Keratinocyte (primary cell): Measurements from ENCODE around the gene TECPR1. TPM values are rescaled to one million over a fixed set of nuclear protein-coding genes. Genes with fewer than 3 reads are reported as not detected.

ENCODE experiments used
- DNase-seq: peaks from one replicate; pipeline ENCODE4 v3.0.0-alpha.2; 2011; ENCODE audit warnings: low read depth, missing footprints, low spot score
- FAIRE-seq: peaks from 2 replicates; lab custom pipeline; 2011; peaks lifted over from hg19 to GRCh38; lab: Jason Lieb, UNC
- H2AFZ ChIP-seq: 2 replicates; pipeline ENCODE4 v1.6.0; 2012; ENCODE audit warnings: low read length, control low read depth, inconsistent platforms; ENCODE audit not compliant: control insufficient read depth
- H3K27ac ChIP-seq: 2 replicates; pipeline ENCODE4 v1.5.1; 2011; ENCODE audit warnings: low read length; ENCODE audit not compliant: control insufficient read depth, insufficient read depth
- H3K27me3 ChIP-seq: 3 replicates; pipeline ENCODE4 v1.6.0; 2011; ENCODE audit warnings: low read length; ENCODE audit not compliant: control insufficient read depth, insufficient read depth; ENCODE audit errors: extremely low read depth
- H3K36me3 ChIP-seq, 2 experiments: 2 replicates in 1 of 2; 3 replicates in 1 of 2; pipeline ENCODE4 v1.5.1; 2011; ENCODE audit warnings: low read length in 2 of 2, mild to moderate bottlenecking in 1 of 2; ENCODE audit not compliant: control insufficient read depth in 2 of 2, insufficient read depth in 2 of 2; ENCODE audit errors: extremely low read depth in 1 of 2
- H3K4me1 ChIP-seq: 3 replicates; pipeline ENCODE4 v1.5.1; 2011; ENCODE audit warnings: low read length; ENCODE audit not compliant: control insufficient read depth, insufficient read depth; ENCODE audit errors: extremely low read depth
- H3K4me2 ChIP-seq: 3 replicates; pipeline ENCODE4 v1.6.0; 2011; ENCODE audit warnings: low read depth, low read length; ENCODE audit not compliant: control insufficient read depth, insufficient read depth; ENCODE audit errors: extremely low read depth
- H3K4me3 ChIP-seq, 3 experiments: fragments of 200-600 bp in 1 of 3; sonication (generic) in 1 of 3; 2 replicates in 2 of 3; 3 replicates in 1 of 3; pipeline ENCODE4 v1.5.1; 2011 to 2016; ENCODE audit warnings: low read length in 3 of 3, mild to moderate bottlenecking in 3 of 3, control low read depth in 2 of 3, inconsistent platforms in 1 of 3, low read depth in 1 of 3, mixed read lengths in 1 of 3, mixed run types in 1 of 3, moderate library complexity in 1 of 3; ENCODE audit not compliant: control insufficient read depth in 2 of 3, insufficient read depth in 2 of 3; ENCODE audit errors: extremely low read depth in 1 of 3
- H3K79me2 ChIP-seq: 2 replicates; pipeline ENCODE4 v1.6.0; 2012; ENCODE audit warnings: low read length; ENCODE audit not compliant: control insufficient read depth, insufficient read depth
- H3K9ac ChIP-seq: 3 replicates; pipeline ENCODE4 v1.6.0; 2011; ENCODE audit warnings: low read length; ENCODE audit not compliant: control insufficient read depth, insufficient read depth; ENCODE audit errors: extremely low read depth
- H3K9me1 ChIP-seq: 3 replicates; pipeline ENCODE4 v1.6.0; 2011; ENCODE audit warnings: low read length; ENCODE audit not compliant: control insufficient read depth, insufficient read depth; ENCODE audit errors: extremely low read depth
- H3K9me3 ChIP-seq: 2 replicates; pipeline ENCODE4 v1.5.1; 2012; ENCODE audit warnings: low read depth, low read length; ENCODE audit not compliant: control insufficient read depth
- H4K20me1 ChIP-seq: 3 replicates; pipeline ENCODE4 v1.6.0; 2011; ENCODE audit warnings: low read length; ENCODE audit not compliant: control insufficient read depth, insufficient read depth; ENCODE audit errors: extremely low read depth
- EZH2 ChIP-seq: IDR thresholded peaks from one replicate; pipeline ENCODE4 v1.6.1; 2012; ENCODE audit warnings: inconsistent platforms, mild to moderate bottlenecking, low read length, moderate library complexity
- dilution Hi-C: fragments of 300-500 bp; cut with MboI; formaldehyde crosslinking; loops from one replicate; pipeline ENCODE4 v1.7.0; 2020; ENCODE audit warnings: low sequenced_read_pairs; ENCODE audit not compliant: extremely low pct_ligation_motif_present
- polyA plus RNA-seq, 5 experiments: library from polyadenylated mRNA; depleted of rRNA in 3 of 5; stranded (reverse) in 3 of 5; stranded (forward) in 1 of 5; unstranded in 1 of 5; fragments of >200 nt; gene quantifications; 1 replicate in 1 of 5; 2 replicates in 3 of 5; 3 replicates in 1 of 5; pipeline versions ENCODE4 v1.2.1 to v1.2.3, GENCODE V29; 2011 to 2012; ENCODE audit warnings: missing spikeins in 2 of 5, low read depth in 1 of 5, low replicate concordance in 1 of 5
- TF ChIP-seq, protein P1 (sequence below), 3 experiments: IDR thresholded peaks in 1 of 3; conservative IDR thresholded peaks in 1 of 3; optimal IDR thresholded peaks in 1 of 3; 2 replicates in 2 of 3; 3 replicates in 1 of 3; pipeline versions ENCODE3 to v1.5.1; 2011; ENCODE audit warnings: low read length in 3 of 3, mild to moderate bottlenecking in 3 of 3, moderate library complexity in 2 of 3, control low read depth in 1 of 3, inconsistent platforms in 1 of 3; ENCODE audit not compliant: insufficient read depth in 2 of 3; ENCODE audit errors: extremely low read depth in 1 of 3

TECPR1 gene
- polyA plus RNA-seq, 1 donor (not counting 4 experiments of a cell fraction or from before 2014, with no cell fraction given): 2.4 TPM

DNA sequence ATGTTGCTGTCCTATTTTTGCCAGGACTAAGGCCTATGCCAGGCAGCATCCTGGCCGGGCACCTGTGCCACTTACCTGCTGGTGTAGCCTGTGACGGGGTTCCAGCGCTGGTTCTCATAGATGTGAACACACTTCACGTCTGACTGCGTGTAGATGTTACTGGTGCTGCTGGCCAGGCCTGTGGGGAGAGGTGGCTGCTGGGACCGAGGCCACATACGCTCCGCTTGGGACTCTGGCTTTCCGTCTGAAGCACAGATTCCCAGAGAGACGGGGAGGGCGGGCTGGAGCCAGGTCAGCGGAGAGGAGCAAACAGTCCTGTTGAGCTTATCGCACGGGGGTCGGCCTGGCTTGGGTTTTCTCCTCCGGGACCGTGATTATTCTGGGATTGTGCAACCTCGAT lies 24.1 kb downstream of the TECPR1 start:
- no peaks in the 10 kb centered on the region for H4K20me1 ChIP-seq
- H3K27me3 ChIP-seq: no peaks in the 10 kb centered on the region
- FAIRE-seq: no peak
- no peak overlapping the region for H3K4me3 ChIP-seq
- no peaks in the 10 kb centered on the region for H3K79me2 ChIP-seq
- no peaks in the 10 kb centered on the region for H3K9me3 ChIP-seq
- H3K4me1 ChIP-seq: no peaks in the 10 kb centered on the region
- H3K4me2 ChIP-seq: no peak overlapping the region
- no peak overlapping the region for H3K27ac ChIP-seq
- H3K9ac ChIP-seq: no peak overlapping the region
- DNase-seq: no peak
- peaks cover 0 to 2% of the 10 kb centered on the region in 2 experiments for H3K36me3 ChIP-seq
- no peaks in the 10 kb centered on the region for H3K9me1 ChIP-seq
- TF ChIP-seq EZH2: no peak
- TF ChIP-seq, protein P1, sequence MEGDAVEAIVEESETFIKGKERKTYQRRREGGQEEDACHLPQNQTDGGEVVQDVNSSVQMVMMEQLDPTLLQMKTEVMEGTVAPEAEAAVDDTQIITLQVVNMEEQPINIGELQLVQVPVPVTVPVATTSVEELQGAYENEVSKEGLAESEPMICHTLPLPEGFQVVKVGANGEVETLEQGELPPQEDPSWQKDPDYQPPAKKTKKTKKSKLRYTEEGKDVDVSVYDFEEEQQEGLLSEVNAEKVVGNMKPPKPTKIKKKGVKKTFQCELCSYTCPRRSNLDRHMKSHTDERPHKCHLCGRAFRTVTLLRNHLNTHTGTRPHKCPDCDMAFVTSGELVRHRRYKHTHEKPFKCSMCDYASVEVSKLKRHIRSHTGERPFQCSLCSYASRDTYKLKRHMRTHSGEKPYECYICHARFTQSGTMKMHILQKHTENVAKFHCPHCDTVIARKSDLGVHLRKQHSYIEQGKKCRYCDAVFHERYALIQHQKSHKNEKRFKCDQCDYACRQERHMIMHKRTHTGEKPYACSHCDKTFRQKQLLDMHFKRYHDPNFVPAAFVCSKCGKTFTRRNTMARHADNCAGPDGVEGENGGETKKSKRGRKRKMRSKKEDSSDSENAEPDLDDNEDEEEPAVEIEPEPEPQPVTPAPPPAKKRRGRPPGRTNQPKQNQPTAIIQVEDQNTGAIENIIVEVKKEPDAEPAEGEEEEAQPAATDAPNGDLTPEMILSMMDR (optimal IDR thresholded peaks at IDR 0.05 in 1 of 3, IDR thresholded peaks at IDR 0.05 in 1 of 3, conservative IDR thresholded peaks at IDR 0.05 in 1 of 3; ENCODE audit: extremely low read depth in 1 of 3, insufficient read depth in 2 of 3, low read length in 3 of 3): no peak
- dilution Hi-C loops: no loop called here
- H2AFZ ChIP-seq: no peak overlapping the region

DNA sequence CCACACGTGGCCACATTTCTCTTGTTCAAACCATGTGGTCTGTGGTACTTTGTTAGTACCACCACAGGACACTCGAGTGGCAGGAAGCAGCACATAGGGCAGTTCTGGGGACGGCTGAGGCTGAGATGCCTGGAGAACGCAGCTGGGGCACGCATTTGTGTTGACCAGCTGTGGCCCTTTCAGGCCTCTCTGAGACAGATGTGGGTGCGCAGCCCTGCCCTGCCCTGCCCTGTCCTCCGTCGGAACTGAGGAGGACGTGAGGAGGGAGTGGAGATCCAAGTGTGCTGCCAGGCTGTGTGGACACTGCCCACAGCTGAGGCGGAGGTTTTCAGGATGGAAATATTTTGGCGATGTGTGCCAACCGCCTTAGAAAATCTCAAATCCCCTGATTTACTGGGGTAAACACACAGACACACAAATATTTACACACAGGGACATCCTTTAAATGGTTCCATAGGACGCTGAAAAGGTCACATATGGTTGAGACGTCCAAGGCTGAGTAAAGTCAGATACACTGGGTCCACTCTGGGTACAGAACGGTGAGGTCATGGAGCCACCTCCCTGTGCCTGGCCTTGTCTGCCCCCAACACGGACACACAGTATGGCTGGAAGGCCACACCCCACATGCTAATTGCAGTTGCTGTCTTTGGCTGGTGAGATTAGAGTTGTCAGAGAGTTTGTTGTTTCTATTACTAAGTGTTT lies 26.0 kb downstream of the TECPR1 start:
- Histone ChIP-seq H3K27ac (no peak overlapping the region), H3K4me1 (no peaks in the 10 kb centered on the region), H2AFZ (no peak overlapping the region), H3K9me3 (no peaks in the 10 kb centered on the region), H3K27me3 (no peaks in the 10 kb centered on the region), H3K9ac (no peak overlapping the region), H3K9me1 (no peaks in the 10 kb centered on the region), H3K4me2 (no peak overlapping the region), H3K36me3 (peaks cover 0 to 3% of the 10 kb centered on the region in 2 experiments), H4K20me1 (no peaks in the 10 kb centered on the region), H3K4me3 (no peak overlapping the region), H3K79me2 (no peaks in the 10 kb centered on the region)
- dilution Hi-C loops: no loop called here
- FAIRE-seq (no peak), DNase-seq (no peak)
- TF ChIP-seq, protein P1 (optimal IDR thresholded peaks at IDR 0.05 in 1 of 3, IDR thresholded peaks at IDR 0.05 in 1 of 3, conservative IDR thresholded peaks at IDR 0.05 in 1 of 3; ENCODE audit: extremely low read depth in 1 of 3, insufficient read depth in 2 of 3, low read length in 3 of 3): no peak
- TF ChIP-seq EZH2: no peak
